GM15510 (cell line): Measurements from ENCODE around the gene SLCO1C1.

Source experiments
- POLR2A ChIP-seq: IDR thresholded peaks from 3 replicates; pipeline ENCODE4 v1.6.1; 2011; ENCODE audit warnings: borderline replicate concordance; ENCODE audit not compliant: insufficient read length; ENCODE audit errors: extremely low read depth

The SLCO1C1 gene

DNA sequence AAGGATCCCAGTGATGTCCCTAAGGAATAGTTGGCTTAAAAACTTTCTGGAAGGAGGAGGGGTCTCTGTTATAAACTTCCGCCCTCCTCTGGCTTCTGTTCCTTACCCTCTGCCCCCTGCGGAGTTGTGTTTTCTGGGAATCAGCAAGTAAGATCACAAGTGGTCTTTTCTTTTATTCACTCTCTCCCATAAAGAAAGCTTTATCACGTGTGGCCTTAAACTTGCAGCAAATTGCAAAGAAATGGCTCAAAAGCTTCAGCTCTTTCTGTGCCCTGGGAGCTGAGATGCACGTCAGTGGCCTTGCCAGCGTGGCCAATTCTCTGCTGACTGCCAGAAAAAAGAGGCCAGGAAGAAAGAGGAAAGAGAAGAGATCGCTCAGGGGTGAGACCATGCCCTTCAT is at the start of gene SLCO1C1:
Gene SLCO1C1, plus strand, starts transcription at position 101 of the 400 bp plus-strand sequence. CDS start 4,245 bp downstream, outside the sequence.
- no peak for TF ChIP-seq POLR2A

GRCh38 chr12:20646239-20646827 is 48.8 kb upstream of the SLCO1C1 start:
- no peak for TF ChIP-seq POLR2A

- TF ChIP-seq POLR2A: no peak
Measured at GRCh38 chr12:20653871-20654270, 41.3 kb upstream of the SLCO1C1 start.

- no peak for TF ChIP-seq POLR2A
Measured at GRCh38 chr12:20656600-20656999, 38.5 kb upstream of the SLCO1C1 start.

GRCh38 chr12:20657496-20657895 is 37.6 kb upstream of the SLCO1C1 start:
- no peak for TF ChIP-seq POLR2A

- no peak for TF ChIP-seq POLR2A
Measured at GRCh38 chr12:20681334-20681733, 13.8 kb upstream of the SLCO1C1 start.

DNA sequence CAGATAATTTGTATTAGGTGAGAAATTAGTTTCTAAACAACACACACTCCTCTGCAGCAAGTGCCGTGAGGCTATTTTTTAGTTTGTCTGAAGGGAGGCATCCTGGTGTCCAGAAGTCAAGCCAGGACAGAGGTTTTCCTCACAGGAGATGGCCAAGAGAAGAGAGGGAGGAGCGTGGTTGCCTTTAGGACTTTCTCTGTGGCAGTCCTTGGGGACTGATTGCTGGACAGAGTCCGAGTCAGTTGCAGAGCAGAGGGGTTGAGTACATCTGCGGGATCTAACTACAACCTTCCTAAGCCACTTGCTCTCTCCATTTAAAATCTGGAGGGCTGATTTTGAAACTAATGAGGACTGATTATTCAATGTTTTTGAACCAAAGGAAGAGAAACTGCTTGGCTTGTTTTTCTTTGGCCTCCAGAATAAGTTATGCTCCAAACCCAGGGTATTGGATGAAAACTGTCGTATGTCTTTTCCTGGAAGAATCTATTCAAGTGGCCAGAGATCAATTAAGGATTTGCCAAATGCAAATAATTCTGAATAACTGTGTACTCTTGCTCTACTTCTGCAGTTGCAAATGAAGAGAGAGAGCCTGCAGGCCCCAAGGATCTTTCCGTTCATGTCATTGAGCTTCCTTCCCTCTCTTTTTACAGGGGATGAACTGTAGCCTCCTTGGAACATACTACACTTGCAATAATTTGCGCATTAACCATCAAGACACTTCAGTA is 1.2 kb downstream of the SLCO1C1 start:
- no peak for TF ChIP-seq POLR2A

- no peak for TF ChIP-seq POLR2A
Measured at GRCh38 chr12:20701106-20701505, 6.0 kb downstream of the SLCO1C1 start.

GRCh38 chr12:20704860-20705259 is 9.7 kb downstream of the SLCO1C1 start:
- TF ChIP-seq POLR2A: no peak

DNA sequence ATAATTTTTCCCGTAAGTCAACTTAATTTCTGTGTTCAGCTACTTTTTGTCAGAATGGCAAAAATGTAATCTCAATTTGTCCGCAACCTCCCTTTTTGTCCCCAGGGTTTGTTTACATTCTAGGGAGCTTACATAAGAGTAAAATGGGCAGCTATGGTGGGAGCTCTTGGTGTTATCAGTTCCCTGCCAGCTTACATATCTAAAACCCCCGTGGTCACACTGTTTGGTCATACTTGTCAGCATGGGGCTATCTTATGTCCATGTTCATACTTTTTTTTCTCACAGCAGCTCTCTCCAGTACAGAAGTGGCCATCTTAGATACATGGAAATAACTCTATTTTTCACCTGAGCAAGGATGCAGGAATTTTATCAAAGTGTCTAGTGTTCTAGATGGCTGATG is 16.7 kb downstream of the SLCO1C1 start:
- TF ChIP-seq POLR2A: no peak

DNA sequence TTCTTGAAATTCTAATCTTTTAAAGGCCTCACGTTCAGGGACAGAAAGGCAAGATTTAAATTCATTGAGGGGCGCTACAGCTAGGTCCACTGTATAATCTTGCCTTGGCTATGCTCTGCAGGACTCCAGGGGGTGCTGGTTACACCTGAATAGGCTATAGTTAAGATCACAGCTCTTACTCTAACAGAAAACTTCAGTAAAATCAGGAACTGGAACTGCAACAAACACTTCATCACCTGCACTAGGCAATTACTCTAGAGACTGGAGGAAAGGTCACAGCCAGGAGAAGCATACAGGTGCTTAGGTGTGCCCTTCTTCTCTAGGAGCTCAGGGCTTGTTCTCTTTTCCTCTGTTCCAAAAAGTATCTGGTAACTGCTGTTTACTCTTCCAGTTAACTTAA is 20.9 kb downstream of the SLCO1C1 start:
- no peak for TF ChIP-seq POLR2A

DNA sequence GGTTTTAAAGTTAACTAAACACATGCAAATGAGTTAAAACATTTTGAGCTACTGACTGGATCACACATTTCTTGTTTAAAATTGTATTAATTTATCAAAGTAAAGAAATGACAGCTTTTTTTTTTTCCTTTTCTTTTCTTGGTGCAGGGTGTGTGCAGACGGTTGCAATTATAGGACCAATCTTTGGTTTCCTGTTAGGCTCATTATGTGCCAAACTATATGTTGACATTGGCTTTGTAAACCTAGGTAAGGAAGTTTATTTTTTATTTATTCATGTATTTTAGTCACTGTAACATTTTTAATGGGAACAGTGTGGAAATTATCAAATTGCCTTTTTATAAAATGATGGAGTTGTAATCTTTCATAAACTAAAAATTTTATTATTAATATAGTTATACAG is 21.9 kb downstream of the SLCO1C1 start:
- no peak for TF ChIP-seq POLR2A

DNA sequence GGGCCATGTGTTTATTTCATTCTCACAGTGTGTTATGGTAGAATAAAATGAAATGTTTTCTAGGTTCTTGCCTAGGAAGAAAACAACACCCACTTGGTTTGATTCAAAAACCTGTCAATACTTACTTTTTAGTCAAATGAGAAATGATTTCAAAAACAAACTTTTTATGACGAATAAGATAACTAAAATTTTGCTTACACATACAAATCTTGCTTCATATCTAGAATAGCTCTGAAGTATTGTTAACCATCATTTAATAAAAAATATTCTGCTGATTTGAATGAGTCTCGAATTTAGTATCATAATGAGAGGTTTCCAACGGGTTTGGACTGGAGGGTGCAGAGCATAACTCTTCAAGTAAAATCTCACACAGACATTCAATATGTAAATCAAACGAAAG is 23.2 kb downstream of the SLCO1C1 start:
- no peak for TF ChIP-seq POLR2A

- no peak for TF ChIP-seq POLR2A
Measured at GRCh38 chr12:20722142-20722541, 27.0 kb downstream of the SLCO1C1 start.

DNA sequence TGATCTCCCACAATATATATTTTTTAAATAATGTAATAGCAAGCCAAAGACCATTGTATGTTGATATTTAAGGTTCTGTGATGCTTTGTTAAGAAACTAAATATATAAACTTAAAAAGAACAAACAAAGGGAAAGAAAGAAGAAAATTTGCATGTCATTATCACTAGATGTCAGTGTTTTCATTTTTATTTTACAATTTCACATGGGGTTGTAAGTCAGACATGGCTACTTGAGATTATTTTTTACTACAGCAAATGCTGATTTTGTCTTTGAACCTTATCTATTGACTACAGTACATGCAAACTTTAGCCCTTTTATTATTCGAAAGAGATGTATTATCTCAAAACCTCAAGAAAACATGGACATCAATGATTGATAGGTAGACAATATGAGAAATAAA is 36.1 kb downstream of the SLCO1C1 start:
- TF ChIP-seq POLR2A: no peak

DNA sequence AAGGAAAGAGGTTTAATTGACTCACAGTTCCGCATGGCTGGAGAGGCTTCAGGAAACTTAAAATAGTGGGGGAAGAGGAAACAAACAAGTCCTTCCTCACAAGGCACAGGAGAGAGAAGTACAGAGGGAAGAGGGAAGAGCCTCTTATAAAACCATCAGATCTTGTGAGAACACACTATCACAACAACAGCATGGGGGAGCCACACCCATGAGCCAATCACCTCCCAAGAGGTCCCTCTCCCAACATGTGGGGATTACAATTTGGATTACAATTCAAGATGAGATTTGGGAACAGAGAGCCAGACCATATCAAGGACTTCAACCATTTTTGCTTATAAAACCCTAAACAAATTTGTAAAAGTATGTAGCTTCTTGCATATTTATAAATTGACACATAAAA is 45.8 kb downstream of the SLCO1C1 start:
- TF ChIP-seq POLR2A: no peak

- TF ChIP-seq POLR2A: no peak
Measured at GRCh38 chr12:20748198-20748597, 53.1 kb downstream of the SLCO1C1 start.

- no peak for TF ChIP-seq POLR2A
Measured at GRCh38 chr12:20751046-20751445, 55.9 kb downstream of the SLCO1C1 start.

GRCh38 chr12:20777420-20777819 is 82.3 kb downstream of the SLCO1C1 start:
- no peak for TF ChIP-seq POLR2A
